ENCODE data around the gene TRNT1. TPM values are rescaled to one million over a fixed set of nuclear protein-coding genes. Genes with fewer than 3 reads are reported as not detected.

The TRNT1 gene
- total RNA-seq, 4 donors from 2014 or later = 10.8 to 20.3 (median 14.0) TPM

DNA sequence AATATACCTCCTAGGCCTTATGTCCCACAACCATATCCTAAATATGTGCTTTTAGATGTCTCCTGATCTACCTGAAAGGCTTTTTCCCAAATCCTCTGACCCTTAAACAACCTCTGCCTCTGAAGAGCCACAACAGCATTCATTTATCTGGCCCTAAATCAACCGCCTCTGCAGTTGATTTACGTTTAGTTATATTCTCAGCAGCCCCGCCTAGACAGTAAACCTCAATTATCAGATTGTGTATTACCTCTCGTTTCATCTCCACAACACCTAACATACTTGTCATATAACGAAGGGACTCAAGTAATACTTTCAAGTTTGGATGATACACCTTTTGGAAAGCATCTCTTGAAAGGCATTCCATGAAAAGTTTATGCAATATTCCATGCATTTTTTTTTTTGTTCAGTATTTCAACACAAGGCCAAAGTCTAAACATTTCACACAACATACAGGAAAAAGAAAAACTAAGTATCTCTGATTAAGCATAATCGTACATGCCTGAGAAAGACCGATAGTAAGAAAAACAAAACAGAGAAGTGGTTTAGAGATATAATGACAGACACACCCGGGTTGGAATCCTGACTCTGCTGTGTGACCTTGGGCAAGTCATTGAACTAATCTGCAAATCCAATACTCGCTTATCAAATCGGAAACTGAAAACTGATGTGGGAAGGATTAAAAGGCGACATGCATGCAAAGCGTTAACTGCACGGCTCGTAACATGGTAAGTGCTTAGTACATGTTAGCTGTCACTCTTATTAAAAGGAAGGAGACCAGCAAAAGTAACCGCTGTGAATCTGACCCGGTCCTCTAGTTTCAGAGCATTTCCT lies 52.0 kb downstream of the TRNT1 start:
- Histone ChIP-seq H3K36me3 (peaks cover 7 to 27% (median 15%) of the 10 kb centered on the region in 4 donors), H3K9me3 (no peaks in the 10 kb centered on the region), H3K27me3 (no peaks in the 10 kb centered on the region), H3K27ac (replicated peaks in 1 of 4) (peak overlapping the region; percentile 80 to 83 (median 82)), H3K4me1 (peaks cover 28 to 40% (median 35%) of the 10 kb centered on the region in 4 donors), H3K4me3 (peak overlapping the region; percentile 81 to 99 (median 93))
- no peak for TF ChIP-seq EP300 (IDR thresholded peaks at IDR 0.05)
- no peak for TF ChIP-seq POLR2AphosphoS5 (IDR thresholded peaks at IDR 0.05)
- no peak for TF ChIP-seq POLR2A (IDR thresholded peaks at IDR 0.05; ENCODE audit: low read depth)
- TF ChIP-seq, protein P1, sequence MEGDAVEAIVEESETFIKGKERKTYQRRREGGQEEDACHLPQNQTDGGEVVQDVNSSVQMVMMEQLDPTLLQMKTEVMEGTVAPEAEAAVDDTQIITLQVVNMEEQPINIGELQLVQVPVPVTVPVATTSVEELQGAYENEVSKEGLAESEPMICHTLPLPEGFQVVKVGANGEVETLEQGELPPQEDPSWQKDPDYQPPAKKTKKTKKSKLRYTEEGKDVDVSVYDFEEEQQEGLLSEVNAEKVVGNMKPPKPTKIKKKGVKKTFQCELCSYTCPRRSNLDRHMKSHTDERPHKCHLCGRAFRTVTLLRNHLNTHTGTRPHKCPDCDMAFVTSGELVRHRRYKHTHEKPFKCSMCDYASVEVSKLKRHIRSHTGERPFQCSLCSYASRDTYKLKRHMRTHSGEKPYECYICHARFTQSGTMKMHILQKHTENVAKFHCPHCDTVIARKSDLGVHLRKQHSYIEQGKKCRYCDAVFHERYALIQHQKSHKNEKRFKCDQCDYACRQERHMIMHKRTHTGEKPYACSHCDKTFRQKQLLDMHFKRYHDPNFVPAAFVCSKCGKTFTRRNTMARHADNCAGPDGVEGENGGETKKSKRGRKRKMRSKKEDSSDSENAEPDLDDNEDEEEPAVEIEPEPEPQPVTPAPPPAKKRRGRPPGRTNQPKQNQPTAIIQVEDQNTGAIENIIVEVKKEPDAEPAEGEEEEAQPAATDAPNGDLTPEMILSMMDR (IDR thresholded peaks at IDR 0.05) = no peak
- DNase-seq (ENCODE audit: extremely low spot score) = no peak
- intact Hi-C loops (cut with DNase I) = no loop called here
- 23% methylated on average over 16 of the region's 16 CpGs for WGBS

DNA sequence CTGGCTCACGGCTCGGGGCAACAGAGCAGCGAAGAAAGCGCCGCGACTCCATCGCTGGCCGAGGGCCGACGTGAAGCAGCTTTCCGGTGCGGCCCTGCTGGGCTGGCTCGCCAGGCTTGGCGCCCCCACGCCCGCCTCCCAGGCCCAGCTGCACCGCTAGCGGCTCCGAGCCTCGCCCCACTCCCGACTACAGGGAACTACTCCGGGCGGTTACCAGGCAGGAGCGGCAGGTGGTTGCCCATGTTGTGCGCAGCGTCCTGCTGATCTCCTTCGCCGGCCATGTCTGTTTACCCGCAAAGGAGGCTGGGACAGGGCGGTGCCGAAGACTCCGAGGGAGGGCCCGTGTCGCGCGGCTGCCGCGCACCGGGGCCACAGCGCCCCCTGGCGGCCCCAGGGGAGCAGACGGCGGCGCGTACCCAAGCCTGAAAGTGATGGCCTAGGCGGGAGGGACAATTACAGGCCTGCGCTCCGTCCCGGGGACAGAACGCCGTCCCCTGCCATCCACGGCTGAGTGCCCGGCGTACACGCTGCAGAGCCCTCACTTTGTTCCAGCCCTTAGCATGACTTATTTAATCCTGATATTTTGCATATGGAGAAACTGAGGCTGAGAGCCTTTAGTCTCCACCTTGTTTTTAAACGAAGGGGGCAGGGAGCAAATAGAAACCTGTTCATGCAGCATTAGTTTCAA lies 52.8 kb downstream of the TRNT1 start, which contains the start of gene CRBN:
Gene CRBN, minus strand, starts transcription at position 285 of the 688 bp plus-strand sequence. Its CDS starts 4 bp downstream, at position 281.
- Histone ChIP-seq H3K4me3 (peak within 1 kb of the TSS; percentile 81 to 99 (median 93)), H3K36me3 (peaks cover 0 to 18% (median 7%) of the 10 kb centered on the region in 4 donors), H3K4me1 (peaks cover 28 to 40% (median 35%) of the 10 kb centered on the region in 4 donors), H3K27me3 (no peaks in the 10 kb centered on the region), H3K27ac (replicated peaks in 1 of 4) (peak within 1 kb of the TSS; percentile 80 to 83 (median 82)), H3K9me3 (no peaks in the 10 kb centered on the region)
- TF ChIP-seq POLR2A (IDR thresholded peaks at IDR 0.05; ENCODE audit: low read depth) (no peak), POLR2AphosphoS5 (IDR thresholded peaks at IDR 0.05) (peak; percentile 85 to 94)
- TF ChIP-seq, protein P1 (IDR thresholded peaks at IDR 0.05) = peak; percentile 96 to 99 (median 97)
- WGBS = 2% methylated on average over 13 of the region's 56 CpGs
- peak; percentile 94 for DNase-seq (ENCODE audit: extremely low spot score)
- intact Hi-C loops (cut with DNase I) = no loop called here

DNA sequence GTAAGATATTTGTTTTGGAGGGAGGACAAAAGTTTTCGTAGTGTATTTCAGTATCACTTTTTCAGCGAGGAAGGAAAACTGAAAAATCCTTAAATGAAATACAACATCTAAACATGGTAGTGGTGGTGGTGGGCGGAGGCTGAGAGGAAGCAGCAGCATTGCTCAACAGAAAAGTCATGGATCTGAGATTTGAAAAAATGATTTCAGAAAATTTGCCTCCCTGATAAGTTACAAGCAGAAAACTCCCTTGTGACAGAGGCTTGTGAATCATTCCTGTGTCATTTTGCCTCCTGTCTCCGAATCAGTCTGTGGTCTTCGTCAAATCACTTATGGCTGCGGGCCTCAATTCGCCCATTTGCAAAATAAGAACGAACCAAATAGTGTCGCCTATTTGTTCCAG lies 53.7 kb downstream of the TRNT1 start:
- Histone ChIP-seq H3K27me3 (no peaks in the 10 kb centered on the region), H3K36me3 (peaks cover 0 to 11% (median 3%) of the 10 kb centered on the region in 4 donors), H3K4me1 (peaks cover 28 to 39% (median 35%) of the 10 kb centered on the region in 4 donors), H3K9me3 (no peaks in the 10 kb centered on the region), H3K4me3 (no peak overlapping the region), H3K27ac (replicated peaks in 1 of 4) (no peak overlapping the region)
- 78% methylated on average over 9 of the region's 9 CpGs for WGBS
- TF ChIP-seq, protein P1 (IDR thresholded peaks at IDR 0.05) = no peak
- no peak for TF ChIP-seq EP300 (IDR thresholded peaks at IDR 0.05)
- no peak for TF ChIP-seq POLR2A (IDR thresholded peaks at IDR 0.05; ENCODE audit: low read depth)
- TF ChIP-seq POLR2AphosphoS5 (IDR thresholded peaks at IDR 0.05) = no peak
- intact Hi-C loops (cut with DNase I) = no loop called here
- no peak for DNase-seq (ENCODE audit: extremely low spot score)

DNA sequence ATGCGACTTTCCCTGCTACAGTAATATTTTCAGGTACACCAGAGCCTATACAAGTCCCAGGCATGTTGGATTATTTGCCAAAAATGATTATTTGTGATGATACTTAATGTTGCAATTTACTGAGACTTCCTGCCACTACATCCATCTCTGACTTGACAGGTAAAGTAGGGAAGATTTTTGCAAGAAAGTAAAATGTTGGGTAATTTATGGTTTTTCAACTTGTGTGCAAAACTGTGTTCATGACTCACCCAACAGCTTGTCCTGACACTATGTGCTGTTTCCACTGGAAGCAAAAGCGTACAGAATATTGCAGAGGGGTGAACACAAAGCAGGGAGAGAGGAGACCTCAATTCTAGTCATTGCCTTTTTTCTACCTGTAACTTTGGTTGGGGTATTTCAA lies 58.1 kb downstream of the TRNT1 start:
- H3K4me3 ChIP-seq = no peak overlapping the region
- 58% methylated on average over 2 of the region's 2 CpGs for WGBS
- intact Hi-C loops (cut with DNase I) = no loop called here
- TF ChIP-seq, protein P1 (IDR thresholded peaks at IDR 0.05) = no peak
- TF ChIP-seq POLR2AphosphoS5 (IDR thresholded peaks at IDR 0.05) (no peak), POLR2A (IDR thresholded peaks at IDR 0.05; ENCODE audit: low read depth) (no peak), EP300 (IDR thresholded peaks at IDR 0.05) (no peak)
- no peak overlapping the region for H3K27ac ChIP-seq (replicated peaks in 1 of 4)
- H3K27me3 ChIP-seq = no peaks in the 10 kb centered on the region
- H3K4me1 ChIP-seq = peaks cover 0 to 2% (median under 1%) of the 10 kb centered on the region in 4 donors
- peaks cover 0 to 15% (median 3%) of the 10 kb centered on the region in 4 donors for H3K9me3 ChIP-seq
- DNase-seq (ENCODE audit: extremely low spot score) = no peak
- no peaks in the 10 kb centered on the region for H3K36me3 ChIP-seq
